HG02981 (cell line): ENCODE data around the gene FBXL14.

Experiments
- ATAC-seq: cut with Tn5 transposase; IDR thresholded peaks from one replicate; pipeline ENCODE4 v1.9.1; 2021; ENCODE audit warnings: mild to moderate bottlenecking, moderate library complexity; ENCODE audit not compliant: unreplicated experiment

FBXL14 gene

DNA sequence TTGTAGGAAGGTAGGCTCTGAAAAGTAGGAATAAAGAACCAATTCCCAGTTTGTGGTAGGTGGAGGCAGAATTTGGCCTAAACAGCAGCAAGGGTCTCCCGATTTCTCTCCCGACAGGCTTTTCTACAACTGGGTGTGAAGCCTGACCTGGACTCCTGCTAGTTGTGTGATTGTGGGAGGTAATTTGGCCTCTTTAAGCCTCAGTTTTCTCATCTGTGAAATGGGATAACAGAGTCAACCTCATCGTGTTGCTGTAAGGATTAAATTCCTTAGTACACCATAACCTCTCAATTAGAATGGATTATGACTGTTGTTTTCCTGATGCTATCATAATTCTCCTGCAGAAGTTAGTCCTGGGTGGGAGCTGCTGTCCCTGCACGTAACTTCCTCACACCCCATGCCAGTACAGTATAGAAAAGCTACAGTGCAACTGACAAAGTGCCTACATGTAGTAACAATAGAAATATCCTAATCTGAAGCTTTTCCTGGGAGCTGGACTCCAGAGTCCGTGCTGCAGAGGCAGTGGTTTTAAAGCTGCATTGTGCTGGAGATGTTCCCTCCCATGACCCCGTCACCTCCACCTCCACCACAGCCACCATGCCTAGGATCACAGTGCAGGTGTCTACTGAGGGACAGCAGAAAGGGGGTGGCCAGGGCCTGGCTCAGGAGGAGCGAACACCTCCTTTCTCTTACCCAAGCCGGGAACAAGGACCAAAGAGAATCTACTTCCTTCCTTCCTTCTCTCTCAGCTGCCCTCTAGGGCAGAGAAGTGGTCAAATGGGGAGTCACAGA is 76.5 kb downstream of the FBXL14 start:
- no peak for ATAC-seq

DNA sequence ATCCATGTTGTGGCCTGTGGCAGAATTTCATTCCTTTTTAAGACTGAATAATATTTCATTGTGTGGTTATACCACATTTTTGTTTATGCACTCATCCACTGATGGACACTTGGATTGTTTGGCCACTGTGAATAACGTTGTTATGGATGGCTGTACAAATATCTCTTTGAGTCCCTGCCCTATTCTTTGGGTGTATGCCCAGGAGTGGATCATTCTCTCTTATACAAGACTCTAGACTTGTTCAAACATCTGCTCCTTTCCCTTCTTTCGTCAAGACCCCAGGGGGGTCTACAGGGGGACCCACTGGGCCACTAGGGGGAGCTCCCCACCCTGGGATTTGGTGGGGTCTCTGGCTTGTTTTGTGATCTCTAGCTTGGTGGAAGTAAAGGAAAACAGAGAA is 77.4 kb downstream of the FBXL14 start:
- ATAC-seq = no peak
